Measurements from ENCODE around the gene RPRD1B.
"Not testable (repeated sequence)": the region's sequence is repeated elsewhere in the genome, so short reads cannot be mapped to it uniquely, and the experiment has no call there.

RPRD1B gene

GRCh38 chr20:38001173-38001875 lies 32.2 kb upstream of the RPRD1B start:
- DNase-seq (ENCODE audit: low read depth in 2 of 2), result no peak

- DNase-seq (ENCODE audit: low read depth in 2 of 2), result no peak
Observed at GRCh38 chr20:38001981-38002380, 31.6 kb upstream of the RPRD1B start.

- DNase-seq (ENCODE audit: low read depth in 2 of 2), result no peak
Observed at GRCh38 chr20:38002422-38002821, 31.1 kb upstream of the RPRD1B start.

DNA sequence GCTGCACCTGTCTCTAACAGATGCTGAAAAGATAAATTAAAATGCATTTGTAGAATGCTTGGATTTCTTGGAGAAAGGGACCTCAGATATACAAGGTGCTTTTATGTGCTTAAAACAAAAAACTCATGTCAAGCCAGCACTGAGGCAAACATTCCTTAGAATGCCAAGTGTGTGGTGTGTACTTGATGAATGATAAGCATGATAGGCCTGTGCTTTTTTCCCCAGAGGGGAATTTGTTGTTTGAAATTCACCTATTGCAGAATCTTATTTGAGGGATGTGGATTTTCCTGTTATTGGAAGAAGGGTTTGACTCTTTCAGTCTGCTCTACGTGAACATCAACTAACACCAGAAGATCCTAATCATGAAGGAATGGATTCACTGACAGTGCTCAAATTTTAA lies 29.1 kb upstream of the RPRD1B start:
- no peak for DNase-seq (ENCODE audit: low read depth in 2 of 2)

GRCh38 chr20:38005903-38006302 lies 27.6 kb upstream of the RPRD1B start:
- DNase-seq (ENCODE audit: low read depth in 2 of 2), result no peak

DNA sequence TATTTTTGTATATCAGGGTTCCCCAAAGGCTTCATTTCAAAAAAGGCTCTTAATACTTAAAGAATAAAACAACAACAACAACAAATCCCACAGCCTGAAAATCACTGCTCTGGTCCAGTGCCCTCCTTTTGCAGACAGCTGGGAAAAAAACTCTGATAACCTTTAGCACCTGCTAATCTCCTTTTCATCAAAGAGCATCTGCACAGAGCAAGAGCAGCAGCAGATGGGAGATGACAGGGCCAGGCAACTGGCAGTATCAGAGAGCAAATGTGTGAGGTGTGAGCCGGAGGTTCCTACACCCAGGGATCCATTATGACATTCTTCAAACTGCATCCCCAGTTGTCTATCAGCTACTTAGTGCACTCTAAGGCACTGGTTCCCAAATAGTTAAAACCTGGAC lies 26.0 kb upstream of the RPRD1B start:
- no peak for DNase-seq (ENCODE audit: low read depth in 2 of 2)

- no peak for DNase-seq (ENCODE audit: low read depth in 2 of 2)
Observed at GRCh38 chr20:38008233-38008944, 25.2 kb upstream of the RPRD1B start.

DNA sequence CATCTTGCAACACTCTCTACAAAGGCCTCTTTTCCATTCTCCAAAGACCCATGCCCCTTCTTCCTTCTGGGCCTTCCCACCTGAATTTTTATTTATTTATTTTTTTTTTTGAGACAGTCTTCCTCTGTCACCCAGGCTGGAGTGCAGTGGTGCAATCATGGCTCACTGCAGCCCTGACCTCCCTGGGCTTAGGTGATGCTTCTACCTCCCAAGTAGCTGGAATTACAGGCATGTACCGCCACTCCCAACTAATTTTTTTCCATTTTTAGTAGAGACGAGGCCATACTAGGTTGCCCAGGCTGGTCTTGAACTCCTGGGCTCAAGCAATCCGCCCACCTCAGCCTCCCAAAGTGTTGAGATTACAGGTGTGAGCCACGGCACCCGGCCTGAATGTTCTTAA lies 24.1 kb upstream of the RPRD1B start:
- not testable (repeated sequence) for DNase-seq (ENCODE audit: low read depth in 2 of 2)

DNA sequence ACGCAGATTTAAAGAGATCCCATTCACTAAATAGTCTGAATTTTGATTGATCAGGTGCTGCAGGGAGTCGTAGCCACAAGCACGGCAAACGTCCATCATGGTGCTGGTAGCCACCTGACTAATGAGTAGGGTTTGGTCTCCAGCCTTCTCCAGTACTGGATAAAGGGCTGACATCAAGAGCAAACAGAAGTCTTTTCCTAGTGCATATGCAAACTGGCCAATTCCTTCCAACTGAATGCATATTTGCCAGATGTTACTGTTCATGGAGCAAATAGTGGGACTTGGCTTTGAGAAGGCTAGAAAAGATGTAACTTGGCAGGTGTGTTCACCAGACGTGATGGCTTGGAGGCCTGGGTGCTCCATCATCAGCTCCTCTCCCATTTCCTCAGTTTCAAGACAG lies 21.9 kb upstream of the RPRD1B start:
- DNase-seq (ENCODE audit: low read depth in 2 of 2), result no peak

GRCh38 chr20:38012332-38012731 lies 21.2 kb upstream of the RPRD1B start:
- DNase-seq (ENCODE audit: low read depth in 2 of 2), result no peak

GRCh38 chr20:38013887-38014286 lies 19.7 kb upstream of the RPRD1B start:
- no peak for DNase-seq (ENCODE audit: low read depth in 2 of 2)

DNA sequence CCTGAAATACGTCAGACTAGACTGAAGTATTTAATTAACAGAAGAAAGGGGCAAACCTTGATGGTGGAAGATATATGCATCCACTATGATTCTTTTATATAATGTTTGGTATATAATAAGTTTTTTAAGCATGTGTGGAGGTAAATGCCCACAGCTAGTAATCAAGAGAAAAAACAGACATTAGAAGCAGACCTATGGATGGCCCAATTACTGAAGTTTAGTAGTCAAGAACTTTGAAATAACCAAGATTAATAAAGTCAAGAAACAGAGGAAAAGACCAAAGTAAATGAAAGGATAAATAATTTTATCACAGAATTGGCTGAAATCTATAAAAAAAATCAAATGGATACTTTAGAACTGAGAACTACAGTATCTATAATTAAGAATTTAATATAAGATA lies 15.6 kb upstream of the RPRD1B start:
- DNase-seq (ENCODE audit: low read depth in 2 of 2), result no peak

DNA sequence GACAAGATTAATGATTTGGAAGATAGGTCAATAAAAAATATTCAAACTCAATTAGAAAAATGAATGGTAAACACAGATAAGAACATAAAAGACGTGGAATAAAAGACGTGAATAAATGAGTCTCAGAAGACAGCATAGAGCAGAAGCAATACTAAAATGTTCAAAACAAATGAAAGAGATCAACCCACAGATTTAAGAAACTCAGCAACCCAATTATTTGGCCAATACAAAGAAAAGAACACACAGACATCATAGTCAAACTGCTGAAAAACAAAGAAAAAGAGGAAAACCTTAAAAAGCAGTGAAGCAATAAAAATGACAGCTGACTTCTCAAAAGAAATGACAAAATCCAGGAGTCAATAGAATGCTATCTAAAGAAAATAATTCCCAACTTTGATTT lies 15.2 kb upstream of the RPRD1B start:
- no peak for DNase-seq (ENCODE audit: low read depth in 2 of 2)

GRCh38 chr20:38021087-38021772 lies 12.3 kb upstream of the RPRD1B start:
- DNase-seq (ENCODE audit: low read depth in 2 of 2), result no peak

- DNase-seq (ENCODE audit: low read depth in 2 of 2), result no peak
Observed at GRCh38 chr20:38023181-38024001, 10.2 kb upstream of the RPRD1B start.

DNA sequence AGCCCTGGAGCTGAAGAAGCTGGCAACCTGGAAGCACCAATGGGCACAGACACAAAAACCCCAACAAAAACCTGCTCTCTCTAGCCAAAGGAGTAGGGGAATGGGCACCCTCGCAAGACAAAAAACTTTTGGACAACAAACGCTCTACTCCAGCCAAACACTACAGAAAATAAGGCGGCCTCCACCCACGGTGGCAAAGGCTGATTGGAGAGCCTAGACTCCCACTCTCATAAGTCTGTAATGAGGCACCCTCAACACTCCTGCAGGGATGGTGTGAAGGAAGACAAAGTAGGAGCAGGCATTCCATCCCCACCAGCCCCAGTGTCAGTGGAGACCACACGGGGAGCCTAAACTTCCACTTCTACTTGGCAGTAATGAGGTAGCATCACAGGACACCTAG lies 9.1 kb upstream of the RPRD1B start:
- no peak for DNase-seq (ENCODE audit: low read depth in 2 of 2)

GRCh38 chr20:38029453-38029852 lies 4.1 kb upstream of the RPRD1B start:
- DNase-seq (ENCODE audit: low read depth in 2 of 2), result no peak

- no peak for DNase-seq (ENCODE audit: low read depth in 2 of 2)
Observed at GRCh38 chr20:38031957-38032356, 1.6 kb upstream of the RPRD1B start.

DNA sequence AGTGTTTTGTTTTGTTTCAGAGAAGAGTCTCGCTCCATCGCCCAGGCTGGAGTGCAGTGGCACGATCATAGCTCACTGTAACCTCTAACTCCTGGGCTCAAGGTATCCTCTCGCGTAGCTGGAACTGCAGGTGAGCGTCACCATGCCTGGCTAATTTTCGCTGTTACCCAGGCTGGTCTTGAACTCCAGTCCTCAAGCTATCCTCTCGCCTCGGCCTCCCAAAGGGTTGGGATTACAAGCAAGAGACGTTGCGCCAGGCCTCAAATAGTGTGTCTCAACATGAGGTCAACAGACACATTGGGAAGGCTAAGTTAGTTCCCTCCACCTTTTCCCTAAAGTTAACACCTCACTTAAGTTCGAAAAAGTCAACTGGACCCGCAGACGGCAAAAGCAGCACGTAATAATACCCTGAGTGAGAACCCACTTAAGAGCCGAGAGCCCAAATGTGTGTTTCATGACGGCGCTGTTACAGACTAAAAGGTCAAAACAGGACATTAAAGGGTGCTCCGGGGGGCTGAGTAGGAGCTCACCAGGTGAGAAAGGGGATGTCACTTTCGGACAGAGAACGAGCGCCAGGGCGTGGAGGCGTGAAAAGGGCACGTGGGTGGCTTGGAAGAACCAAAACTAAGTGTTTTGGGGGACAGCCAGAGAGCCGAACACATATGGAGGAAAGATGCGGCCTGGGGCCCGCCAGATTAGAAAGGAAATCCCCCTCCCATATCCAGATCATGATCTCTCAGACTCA lies 789 bp upstream of the RPRD1B start:
- DNase-seq (ENCODE audit: low read depth in 2 of 2), result no peak

DNA sequence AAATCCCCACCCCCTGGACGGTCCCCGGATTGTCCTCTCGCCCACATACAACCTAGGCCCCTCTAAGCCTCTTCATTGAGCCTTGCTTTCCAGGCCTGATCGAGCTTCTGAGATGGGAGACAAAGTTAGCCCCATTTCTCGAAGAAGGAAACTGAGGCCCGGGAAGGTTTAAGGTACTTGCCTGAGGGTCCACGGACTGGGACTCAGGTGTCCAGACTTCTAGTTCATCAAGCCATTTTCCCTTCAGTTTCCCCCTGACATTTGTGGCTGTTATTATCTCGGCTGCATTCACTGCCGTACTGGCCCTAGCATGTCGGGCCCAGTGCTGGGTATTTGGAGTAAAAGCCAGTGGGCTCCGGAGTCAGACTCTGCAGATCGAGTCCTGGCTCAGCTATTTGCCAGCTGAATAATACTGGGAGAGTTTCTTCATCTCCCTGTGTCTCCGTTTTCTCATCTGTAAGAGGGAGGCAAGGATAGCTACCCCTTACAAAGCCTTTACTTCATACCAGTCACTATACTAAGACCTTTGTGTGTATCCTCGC lies 633 bp downstream of the RPRD1B start:
- DNase-seq (ENCODE audit: low read depth in 2 of 2), result no peak

GRCh38 chr20:38034961-38035360 lies 1.4 kb downstream of the RPRD1B start:
- DNase-seq (ENCODE audit: low read depth in 2 of 2), result no peak

All from stimulated activated CD4-positive, alpha-beta T cell treated with anti-CD3 and anti-CD28 coated beads, Interleukin-1b, Interleukin-23, amount 100 ng/mL, for 1 hour (primary cell).